DMS53 treated with DMSO at 0.1 percent for 48 hours (cell line): ENCODE data around the gene GSTA1.
"Not testable (repeated sequence)": the region's sequence is repeated elsewhere in the genome, so short reads cannot be mapped to it uniquely, and the experiment has no call there.

Source experiments
- DNase-seq: peaks from one replicate; lab custom pipeline; 2025; ENCODE audit not compliant: unreplicated experiment; lab: John Stamatoyannopoulos, UW

GSTA1 gene

GRCh38 chr6:52809777-52810176, 6.2 kb upstream of the GSTA1 start:
- DNase-seq, result not testable (repeated sequence)

- no peak for DNase-seq
Observed at GRCh38 chr6:52808660-52809059, 5.0 kb upstream of the GSTA1 start.

GRCh38 chr6:52802806-52803205, 810 bp downstream of the GSTA1 start:
- no peak for DNase-seq

GRCh38 chr6:52801188-52801841, 2.3 kb downstream of the GSTA1 start:
- DNase-seq, result no peak

GRCh38 chr6:52799272-52799671, 4.3 kb downstream of the GSTA1 start:
- not testable (repeated sequence) for DNase-seq

- DNase-seq, result not testable (repeated sequence)
Observed at GRCh38 chr6:52794366-52794765, 9.2 kb downstream of the GSTA1 start.

- no peak for DNase-seq
Observed at GRCh38 chr6:52790861-52791260, 12.8 kb downstream of the GSTA1 start.

- not testable (repeated sequence) for DNase-seq
Observed at GRCh38 chr6:52789658-52790057, 14.0 kb downstream of the GSTA1 start.

GRCh38 chr6:52788478-52788877, 15.1 kb downstream of the GSTA1 start:
- no peak for DNase-seq

GRCh38 chr6:52787917-52788316, 15.7 kb downstream of the GSTA1 start:
- no peak for DNase-seq

GRCh38 chr6:52786249-52786956, 17.2 kb downstream of the GSTA1 start:
- DNase-seq, result no peak

- DNase-seq, result not testable (repeated sequence)
Observed at GRCh38 chr6:52782696-52783274, 20.8 kb downstream of the GSTA1 start.

GRCh38 chr6:52782209-52782608, 21.4 kb downstream of the GSTA1 start:
- not testable (repeated sequence) for DNase-seq

GRCh38 chr6:52779237-52779636, 24.4 kb downstream of the GSTA1 start:
- no peak for DNase-seq

- DNase-seq, result not testable (repeated sequence)
Observed at GRCh38 chr6:52776711-52777351, 26.8 kb downstream of the GSTA1 start.

- DNase-seq, result not testable (repeated sequence)
Observed at GRCh38 chr6:52769399-52769798, 34.2 kb downstream of the GSTA1 start.

- not testable (repeated sequence) for DNase-seq
Observed at GRCh38 chr6:52767658-52768057, 36.0 kb downstream of the GSTA1 start.

GRCh38 chr6:52763322-52763916, 40.2 kb downstream of the GSTA1 start, which contains the start of gene GSTA2:
TSS of gene GSTA2 (minus strand) at chr6:52763475. CDS start at chr6:52757947, 5,528 bp downstream.
- not testable (repeated sequence) for DNase-seq

GRCh38 chr6:52761673-52762491, 41.7 kb downstream of the GSTA1 start:
- peak; percentile 72 for DNase-seq

GRCh38 chr6:52760105-52760765, 43.4 kb downstream of the GSTA1 start:
- DNase-seq, result peak; percentile 71
